Panc1 (cell line): ENCODE measurements around the gene HNRNPDL. TPM values are rescaled to one million over a fixed set of nuclear protein-coding genes. Genes with fewer than 3 reads are reported as not detected.

ENCODE experiments used
- ATAC-seq: fragments of 200-7000 bp; cut with Tn5 transposase; 2 replicates; pipeline ENCODE4 v1.9.1; 2020; ENCODE audit warnings: mild to moderate bottlenecking, moderate library complexity
- BruUV-seq: library from RNA; stranded (reverse); fragments of 400-500 nt; replicated peaks from 2 replicates; lab custom pipeline; 2021; lab: Mats Ljungman, UMichigan
- CTCF ChIA-PET: fragments of 300-600 bp; sonication (Branson Sonifier 250); formaldehyde crosslinking; loops from one replicate; lab custom pipeline; 2022; ENCODE audit warnings: antibody characterized with exemption; lab: Charles Lee
- POLR2A ChIA-PET: fragments of 300-600 bp; sonication (Branson Sonifier 250); formaldehyde crosslinking; loops from one replicate; lab custom pipeline; 2022; ENCODE audit warnings: antibody characterized with exemption; lab: Charles Lee
- DNase-seq: peaks from one replicate; pipeline ENCODE4 v3.0.0-alpha.2; 2010; ENCODE audit warnings: low read depth, low spot score
- H3K27ac ChIP-seq: 2 replicates; pipeline ENCODE4 v1.5.1; 2011; ENCODE audit warnings: mild to moderate bottlenecking, low read length, inconsistent platforms
- H3K27me3 ChIP-seq: fragments of 200-500 bp; sonication (Bioruptor generic); 2 replicates; pipeline ENCODE4 v1.6.0; 2014; ENCODE audit warnings: low read length, inconsistent platforms; ENCODE audit not compliant: control insufficient read depth, insufficient read depth
- H3K36me3 ChIP-seq: fragments of 200-500 bp; sonication (Bioruptor generic); 2 replicates; pipeline ENCODE4 v1.5.1; 2014; ENCODE audit warnings: inconsistent platforms, mild to moderate bottlenecking, low read length, moderate library complexity; ENCODE audit not compliant: control insufficient read depth, insufficient read depth
- H3K4me1 ChIP-seq: 2 replicates; pipeline ENCODE4 v1.5.1; 2011; ENCODE audit warnings: inconsistent platforms, mild to moderate bottlenecking, low read length, moderate library complexity; ENCODE audit not compliant: control insufficient read depth, insufficient read depth
- H3K4me3 ChIP-seq, 2 experiments: 2 replicates each; pipeline ENCODE4 v1.5.1; 2011 to 2012; ENCODE audit warnings: low read depth in 2 of 2, low read length in 2 of 2, mild to moderate bottlenecking in 2 of 2, inconsistent platforms in 1 of 2, moderate library complexity in 1 of 2
- H3K9me3 ChIP-seq: fragments of 200-500 bp; sonication (Bioruptor generic); 2 replicates; pipeline ENCODE4 v1.5.1; 2014; ENCODE audit warnings: low read depth, mild to moderate bottlenecking, inconsistent platforms, low read length, moderate library complexity; ENCODE audit not compliant: control insufficient read depth, insufficient read depth
- CTCF ChIP-seq: fragments of 450-650 bp; IDR thresholded peaks from 2 replicates; pipeline ENCODE4 v1.5.1; 2017; ENCODE audit warnings: mild to moderate bottlenecking
- POLR2AphosphoS5 ChIP-seq: IDR thresholded peaks from 2 replicates; pipeline ENCODE4 v1.6.1; 2012; ENCODE audit warnings: mild to moderate bottlenecking, low read depth, low read length, moderate library complexity
- REST ChIP-seq, 2 experiments: IDR thresholded peaks; 2 replicates each; pipeline ENCODE4 v1.6.1; 2011 to 2012; ENCODE audit warnings: low read depth in 2 of 2, control low read depth in 1 of 2, low read length in 1 of 2, mild to moderate bottlenecking in 1 of 2, moderate library complexity in 1 of 2; ENCODE audit not compliant: insufficient read depth in 1 of 2
- SIN3A ChIP-seq: IDR thresholded peaks from 2 replicates; pipeline ENCODE4 v1.6.1; 2012; ENCODE audit warnings: low read depth, mild to moderate bottlenecking, low read length, moderate library complexity, borderline replicate concordance; ENCODE audit not compliant: insufficient read depth
- TCF7L2 ChIP-seq: IDR thresholded peaks from 2 replicates; pipeline ENCODE4 v1.6.1; 2011; ENCODE audit warnings: mild to moderate bottlenecking, low read depth, low read length, inconsistent platforms
- in situ Hi-C: cut with HindIII; loops from 2 replicates; pipeline ENCODE4 v1.10.0; 2016; ENCODE audit warnings: low sequenced_read_pairs, low pct_unique_long_range_greater_than_20kb
- intact Hi-C: fragments of 100-400 bp; cut with micrococcal nuclease; formaldehyde crosslinking; loops from one replicate; pipeline ENCODE4 v1.10.0; 2022; ENCODE audit not compliant: unreplicated experiment
- total RNA-seq: library from RNA; stranded (reverse); gene quantifications from one replicate; pipeline ENCODE4 v1.2.1, GENCODE V29; 2021; ENCODE audit not compliant: unreplicated experiment

The HNRNPDL gene
- total RNA-seq, 1 experiment from 2014 or later, result 146 TPM

GRCh38 chr4:82461710-82462109 lies 31.4 kb upstream of the HNRNPDL start:
- no TSS peak for BruUV-seq
- ATAC-seq, result no peak
- CTCF ChIA-PET, result interaction anchor here (1.1 kb wide), 1 partner anchor 277 kb away, joined by 13 read pairs; no protein-coding TSS in a partner anchor

GRCh38 chr4:82458729-82459128 lies 28.5 kb upstream of the HNRNPDL start:
- CTCF ChIA-PET, result no interaction called here
- POLR2A ChIA-PET, result no interaction called here
- Histone ChIP-seq H3K9me3 (no peaks in the 10 kb centered on the region), H3K27me3 (no peaks in the 10 kb centered on the region), H3K27ac (no peak overlapping the region), H3K36me3 (peaks cover 6% of the 10 kb centered on the region; the same call in 1 of the 2 replicates), H3K4me3 (no peak overlapping the region), H3K4me1 (no peaks in the 10 kb centered on the region)
- no peak for DNase-seq
- no TSS peak for BruUV-seq
- no peak for ATAC-seq
- intact Hi-C loops (no loop called here), in situ Hi-C loops (no loop called here)
- TF ChIP-seq CTCF (no peak), TCF7L2 (no peak), POLR2AphosphoS5 (no peak), REST (IDR thresholded peaks at IDR 0.05; ENCODE audit: insufficient read depth in 1 of 2, low read depth in 2 of 2, low read length in 1 of 2) (no peak), SIN3A (no peak)

More at GRCh38 chr4:82461710-82462109, 31.4 kb upstream of the HNRNPDL start:
- H3K4me3 ChIP-seq, result no peak overlapping the region
- in situ Hi-C loops (no loop called here), intact Hi-C loops (loop anchor here (1.0 to 5.0 kb wide), 2 partner anchors 280 to 341 kb away; no protein-coding TSS in a partner anchor)
- H3K4me1 ChIP-seq, result no peaks in the 10 kb centered on the region
- no peak overlapping the region for H3K27ac ChIP-seq
- DNase-seq, result no peak
- H3K36me3 ChIP-seq, result peaks cover 5% of the 10 kb centered on the region; the same call in 1 of the 2 replicates
- POLR2A ChIA-PET, result no interaction called here
- H3K9me3 ChIP-seq, result no peaks in the 10 kb centered on the region
- TF ChIP-seq REST (IDR thresholded peaks at IDR 0.05; ENCODE audit: insufficient read depth in 1 of 2, low read depth in 2 of 2, low read length in 1 of 2) (no peak), TCF7L2 (no peak), POLR2AphosphoS5 (no peak), SIN3A (no peak), CTCF (no peak)
- no peaks in the 10 kb centered on the region for H3K27me3 ChIP-seq
